H1 (cell line): Measurements from ENCODE around the gene CRADD. TPM values are rescaled to one million over a fixed set of nuclear protein-coding genes. Genes with fewer than 3 reads are reported as not detected.

ENCODE experiments used
- CTCF ChIA-PET: fragments of 300-600 bp; sonication (Branson Sonifier 250); formaldehyde crosslinking; loops from one replicate; lab custom pipeline; 2021; ENCODE audit not compliant: partially characterized antibody; lab: Charles Lee
- POLR2A ChIA-PET: fragments of 300-600 bp; sonication (Branson Sonifier 250); formaldehyde crosslinking; loops from one replicate; lab custom pipeline; 2021; ENCODE audit warnings: inconsistent platforms; ENCODE audit not compliant: partially characterized antibody; lab: Charles Lee
- DNase-seq, 2 experiments: peaks; one replicate each; pipeline versions ENCODE4 v3.0.0 to v3.0.0-alpha.2; 2010 to 2022; ENCODE audit warnings: low spot score in 2 of 2, low read depth in 1 of 2, mixed read lengths in 1 of 2
- FAIRE-seq: peaks from 2 replicates; lab custom pipeline; 2011; peaks lifted over from hg19 to GRCh38; lab: Jason Lieb, UNC
- H2AFZ ChIP-seq: 2 replicates; pipeline ENCODE4 v1.8.1; 2012; ENCODE audit warnings: low read length, inconsistent platforms
- H2AK5ac ChIP-seq: 2 replicates; pipeline ENCODE4 v1.6.1; 2013; ENCODE audit warnings: low read depth, low read length
- H2BK120ac ChIP-seq: replicated peaks from 2 replicates; pipeline ENCODE3; 2013; ENCODE audit warnings: low read depth, low read length, inconsistent platforms
- H2BK12ac ChIP-seq: 2 replicates; pipeline ENCODE4 v1.6.1; 2013; ENCODE audit warnings: low read depth, low read length
- H2BK15ac ChIP-seq: 2 replicates; pipeline ENCODE4 v1.6.1; 2013; ENCODE audit warnings: low read length
- H2BK20ac ChIP-seq: 2 replicates; pipeline ENCODE4 v1.6.1; 2013; ENCODE audit warnings: low read length
- H2BK5ac ChIP-seq: 2 replicates; pipeline ENCODE4 v1.6.1; 2013; ENCODE audit warnings: low read depth, low read length
- H3K14ac ChIP-seq: 2 replicates; pipeline ENCODE4 v1.6.1; 2013; ENCODE audit warnings: inconsistent platforms; ENCODE audit not compliant: insufficient read length
- H3K18ac ChIP-seq: 2 replicates; pipeline ENCODE4 v1.6.1; 2013; ENCODE audit warnings: low read length; ENCODE audit errors: extremely low read depth
- H3K23ac ChIP-seq: 2 replicates; pipeline ENCODE4 v1.6.1; 2013; ENCODE audit warnings: inconsistent platforms; ENCODE audit not compliant: insufficient read length
- H3K23me2 ChIP-seq: 2 replicates; pipeline ENCODE4 v1.6.1; 2013; ENCODE audit warnings: low read depth, low read length
- H3K27ac ChIP-seq: 2 replicates; pipeline ENCODE4 v1.6.1; 2011; ENCODE audit warnings: low read depth, low read length, inconsistent platforms
- H3K27me3 ChIP-seq, 4 experiments: replicated peaks in 1 of 4; 1 replicate in 1 of 4; 2 replicates in 3 of 4; pipeline versions ENCODE4 v1.6.1 to v1.8.1; 2011 to 2013; ENCODE audit warnings: low read length in 3 of 4, mild to moderate bottlenecking in 3 of 4, inconsistent platforms in 2 of 4, mixed read lengths in 2 of 4, moderate library complexity in 1 of 4; ENCODE audit not compliant: control insufficient read depth in 3 of 4, insufficient read depth in 3 of 4; ENCODE audit errors: extremely low read depth in 1 of 4
- H3K36me3 ChIP-seq, 4 experiments: 2 replicates each; pipeline versions ENCODE4 v1.6.1 to v1.8.1; 2011 to 2013; ENCODE audit warnings: mild to moderate bottlenecking in 4 of 4, low read length in 3 of 4, moderate library complexity in 2 of 4, control low read depth in 1 of 4, inconsistent platforms in 1 of 4; ENCODE audit not compliant: insufficient read depth in 4 of 4, control insufficient read depth in 2 of 4
- H3K4ac ChIP-seq: replicated peaks from 2 replicates; pipeline ENCODE3; 2013; ENCODE audit warnings: low read length, low read depth, mixed read lengths, inconsistent platforms; ENCODE audit not compliant: insufficient read length
- H3K4me1 ChIP-seq, 4 experiments: replicated peaks in 1 of 4; 1 replicate in 1 of 4; 2 replicates in 3 of 4; pipeline versions ENCODE4 v1.6.1 to v1.8.1; 2011 to 2013; ENCODE audit warnings: low read length in 3 of 4, inconsistent platforms in 2 of 4, mixed read lengths in 1 of 4; ENCODE audit not compliant: insufficient read depth in 4 of 4, control insufficient read depth in 3 of 4
- H3K4me2 ChIP-seq, 2 experiments: 2 replicates each; pipeline versions ENCODE4 v1.6.1 to v1.8.1; 2011 to 2013; ENCODE audit warnings: low read depth in 2 of 2, low read length in 2 of 2, control low read depth in 1 of 2, inconsistent platforms in 1 of 2, mild to moderate bottlenecking in 1 of 2; ENCODE audit not compliant: insufficient read depth in 1 of 2
- H3K4me3 ChIP-seq, 4 experiments: fragments of 200-600, 300-600 bp in 1 of 4; sonication (generic), shearing (Covaris generic), sonication (Bioruptor Twin) in 1 of 4; 2 replicates each; pipeline versions ENCODE4 v1.5.1 to v1.8.1; 2011 to 2016; ENCODE audit warnings: low read length in 4 of 4, low read depth in 3 of 4, control low read depth in 2 of 4, inconsistent platforms in 2 of 4, mild to moderate bottlenecking in 2 of 4, mixed read lengths in 1 of 4, moderate library complexity in 1 of 4; ENCODE audit not compliant: insufficient read depth in 2 of 4; ENCODE audit errors: extremely low read depth in 1 of 4
- H3K56ac ChIP-seq: replicated peaks from 2 replicates; pipeline ENCODE3; 2013; ENCODE audit warnings: low read depth, mild to moderate bottlenecking, mixed read lengths, low read length, inconsistent platforms; ENCODE audit not compliant: insufficient read length
- H3K79me1 ChIP-seq: 2 replicates; pipeline ENCODE4 v1.6.1; 2013; ENCODE audit warnings: low read depth, low read length, control low read depth
- H3K79me2 ChIP-seq, 2 experiments: 2 replicates each; pipeline versions ENCODE4 v1.6.1 to v1.8.1; 2012 to 2013; ENCODE audit warnings: low read length in 2 of 2, mild to moderate bottlenecking in 2 of 2, inconsistent platforms in 1 of 2; ENCODE audit not compliant: insufficient read depth in 2 of 2, control insufficient read depth in 1 of 2
- H3K9ac ChIP-seq, 4 experiments: replicated peaks in 1 of 4; 1 replicate in 1 of 4; 2 replicates in 3 of 4; pipeline versions ENCODE4 v1.6.1 to v1.8.1; 2011 to 2013; ENCODE audit warnings: low read depth in 3 of 4, low read length in 3 of 4, control low read depth in 2 of 4, mild to moderate bottlenecking in 2 of 4, moderate library complexity in 2 of 4, inconsistent platforms in 1 of 4; ENCODE audit errors: extremely low read depth in 1 of 4
- H3K9me3 ChIP-seq, 2 experiments: 2 replicates each; pipeline versions ENCODE4 v1.6.1 to v1.8.1; 2012 to 2013; ENCODE audit warnings: mild to moderate bottlenecking in 2 of 2, moderate library complexity in 2 of 2, control low read depth in 1 of 2, inconsistent platforms in 1 of 2, low read depth in 1 of 2, low read length in 1 of 2, mixed read lengths in 1 of 2; ENCODE audit not compliant: insufficient read depth in 2 of 2
- H4K20me1 ChIP-seq, 2 experiments: replicated peaks in 1 of 2; 2 replicates each; pipeline versions ENCODE3 to v1.8.1; 2011 to 2013; ENCODE audit warnings: inconsistent platforms in 2 of 2, low read length in 2 of 2, mild to moderate bottlenecking in 1 of 2; ENCODE audit not compliant: insufficient read depth in 2 of 2, control insufficient read depth in 1 of 2
- H4K5ac ChIP-seq: 2 replicates; pipeline ENCODE4 v1.6.1; 2013; ENCODE audit warnings: low read length, low read depth, mixed read lengths, inconsistent platforms; ENCODE audit not compliant: insufficient read length
- H4K8ac ChIP-seq: 2 replicates; pipeline ENCODE4 v1.8.0; 2013; ENCODE audit warnings: mild to moderate bottlenecking, moderate library complexity, low read length, inconsistent platforms; ENCODE audit not compliant: insufficient read depth; ENCODE audit errors: extremely low read depth
- H4K91ac ChIP-seq: replicated peaks from 2 replicates; pipeline ENCODE3; 2013; ENCODE audit warnings: low read length, mixed read lengths, inconsistent platforms; ENCODE audit not compliant: insufficient read length
- EGR1 ChIP-seq: IDR thresholded peaks from 2 replicates; pipeline ENCODE4 v1.6.1; 2011; ENCODE audit warnings: low read depth, low read length, borderline replicate concordance
- EP300 ChIP-seq, 2 experiments: IDR thresholded peaks; 1 replicate in 1 of 2; 2 replicates in 1 of 2; pipeline ENCODE4 v1.6.1; 2011 to 2012; ENCODE audit warnings: low read depth in 2 of 2, low read length in 2 of 2, mild to moderate bottlenecking in 2 of 2, borderline replicate concordance in 1 of 2, inconsistent platforms in 1 of 2, moderate library complexity in 1 of 2
- GABPA ChIP-seq: IDR thresholded peaks from 2 replicates; pipeline ENCODE4 v1.6.1; 2011; ENCODE audit warnings: mild to moderate bottlenecking, low read length, moderate library complexity, borderline replicate concordance; ENCODE audit not compliant: insufficient read depth
- JUND ChIP-seq: IDR thresholded peaks from 2 replicates; pipeline ENCODE4 v1.6.1; 2011; ENCODE audit warnings: mild to moderate bottlenecking, improper control_type of control experiment, low read length
- NRF1 ChIP-seq: IDR thresholded peaks from 2 replicates; pipeline ENCODE4 v1.6.1; 2011; ENCODE audit warnings: mild to moderate bottlenecking, low read depth, low read length, improper control_type of control experiment
- POLR2AphosphoS5 ChIP-seq: IDR thresholded peaks from 2 replicates; pipeline ENCODE4 v1.6.1; 2011; ENCODE audit warnings: low read depth, low read length
- RAD21 ChIP-seq, 2 experiments: IDR thresholded peaks in 1 of 2; conservative IDR thresholded peaks in 1 of 2; 2 replicates each; pipeline ENCODE4 v1.6.1; 2011; ENCODE audit warnings: low read depth in 2 of 2, low read length in 2 of 2, improper control_type of control experiment in 1 of 2, inconsistent platforms in 1 of 2, mild to moderate bottlenecking in 1 of 2, moderate library complexity in 1 of 2
- SIRT6 ChIP-seq: IDR thresholded peaks from one replicate; pipeline ENCODE4 v1.7.1; 2012; ENCODE audit warnings: low read length, inconsistent platforms
- SP1 ChIP-seq: IDR thresholded peaks from 2 replicates; pipeline ENCODE4 v1.6.1; 2011; ENCODE audit warnings: low read depth, low read length
- SP2 ChIP-seq: IDR thresholded peaks from 2 replicates; pipeline ENCODE4 v1.6.1; 2012; ENCODE audit warnings: mild to moderate bottlenecking, low read length, inconsistent platforms
- TEAD4 ChIP-seq: IDR thresholded peaks from 2 replicates; pipeline ENCODE4 v1.6.1; 2012; ENCODE audit warnings: low read depth, low read length, inconsistent platforms, mixed read lengths
- WGBS, 2 experiments: shearing (Covaris generic) in 1 of 2; methylation state at CpG; one replicate each; pipeline versions ENCODE4 v1.1.6 to v1.1.7; 2013 to 2015; ENCODE audit warnings: low lambda C conversion rate in 2 of 2, mixed read lengths in 2 of 2, inconsistent platforms in 1 of 2, low coverage in 1 of 2, missing lambda C conversion rate in 1 of 2; ENCODE audit not compliant: insufficient replicate concordance in 2 of 2, insufficient coverage in 1 of 2, insufficient read length in 1 of 2; ENCODE audit errors: extremely low coverage in 1 of 2, missing lambda C conversion rate in 1 of 2; 5-methylcytosine and 5-hydroxymethylcytosine counted together
- polyA plus RNA-seq, 7 experiments: library from polyadenylated mRNA; depleted of rRNA in 3 of 7; stranded (reverse) in 5 of 7; unstranded in 2 of 7; fragments of >200 nt in 5 of 7; fragments of 200-250 nt in 2 of 7; gene quantifications; 1 replicate in 5 of 7; 2 replicates in 1 of 7; 4 replicates in 1 of 7; pipeline versions ENCODE4 v1.2.1 to v1.2.3, GENCODE V29; 2011 to 2013; ENCODE audit warnings: missing spikeins in 2 of 7, mixed read lengths in 2 of 7
- total RNA-seq: library from RNA; stranded (reverse); fragmentation: NEBNext Ultra II Directional; extraction: Animal tissue kit (Norgen Biotek cat#: 25700); gene quantifications from 2 replicates; pipeline ENCODE4 v1.2.1, GENCODE V29; 2021
- TF ChIP-seq, protein P1 (sequence below): IDR thresholded peaks from 2 replicates; pipeline ENCODE4 v1.6.1; 2011; ENCODE audit warnings: low read depth, mild to moderate bottlenecking, low read length; ENCODE audit not compliant: insufficient read depth

Gene CRADD
- total and polyA plus RNA-seq, 2 of the 8 experiments (the other 6 are each of a cell fraction or from before 2014, with no cell fraction given): 8.1 to 15.4 TPM

DNA sequence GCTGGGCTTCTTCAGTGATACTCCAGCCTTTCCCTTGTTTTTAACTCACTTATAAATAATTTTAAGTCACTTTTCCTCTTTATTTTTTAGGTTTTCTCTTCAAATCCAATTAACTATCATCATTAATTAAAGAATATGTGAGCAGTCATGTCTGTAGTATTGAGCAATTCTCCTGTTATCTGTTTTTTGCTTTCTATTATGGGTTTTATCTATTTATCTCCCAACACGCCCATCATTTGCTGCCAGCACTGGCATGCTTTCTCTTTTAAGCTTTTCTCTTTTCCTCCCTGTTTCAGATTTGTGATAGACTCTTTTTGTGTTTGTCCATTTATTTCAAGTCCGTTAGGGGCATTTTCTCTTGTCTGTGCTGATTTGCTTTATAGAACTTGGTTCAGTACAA, 72.3 kb downstream of the CRADD start:
- no peak overlapping the region for H3K4me3 ChIP-seq
- no peak overlapping the region for H2BK12ac ChIP-seq
- no peaks in the 10 kb centered on the region for H3K79me1 ChIP-seq
- H2BK20ac ChIP-seq: no peak overlapping the region
- H4K91ac ChIP-seq: no peak overlapping the region
- H4K20me1 ChIP-seq: no peaks in the 10 kb centered on the region
- no peak overlapping the region for H3K27ac ChIP-seq
- no peak overlapping the region for H2AFZ ChIP-seq
- ChIA-PET CTCF (interaction anchor here (0.9 to 2.5 kb wide), 5 partner anchors 12 to 326 kb away, joined by 3 to 10 read pairs (median 5); no protein-coding TSS in a partner anchor), POLR2A (no interaction called here)
- H3K4ac ChIP-seq: no peak overlapping the region
- no peaks in the 10 kb centered on the region for H3K79me2 ChIP-seq
- no peak overlapping the region for H4K8ac ChIP-seq
- WGBS, 2 experiments: 88% methylated on average over 2 of the region's 2 CpGs; no CpG with 5 or more reads in 1 of the 2 experiments
- no peak overlapping the region for H3K4me2 ChIP-seq
- H4K5ac ChIP-seq: no peak overlapping the region
- no peak overlapping the region for H3K23ac ChIP-seq
- no peak overlapping the region for H3K56ac ChIP-seq
- no peaks in the 10 kb centered on the region for H3K27me3 ChIP-seq
- H3K36me3 ChIP-seq: peaks cover 0 to 6% (median 2%) of the 10 kb centered on the region in 4 experiments; a peak in 3 of 8 replicates
- H3K14ac ChIP-seq: no peak overlapping the region
- no peak overlapping the region for H2BK5ac ChIP-seq
- H3K23me2 ChIP-seq: no peaks in the 10 kb centered on the region
- H3K4me1 ChIP-seq: no peaks in the 10 kb centered on the region
- DNase-seq (no peak), FAIRE-seq (no peak)
- no peak overlapping the region for H3K18ac ChIP-seq
- H2AK5ac ChIP-seq: no peak overlapping the region
- peaks cover 13 to 17% of the 10 kb centered on the region in 2 experiments for H3K9me3 ChIP-seq
- no peak overlapping the region for H2BK120ac ChIP-seq
- no peak overlapping the region for H3K9ac ChIP-seq
- no peak overlapping the region for H2BK15ac ChIP-seq
- TF ChIP-seq NRF1 (no peak), SIRT6 (no peak), SP1 (no peak), GABPA (no peak), RAD21 (IDR thresholded peaks at IDR 0.05 in 1 of 2, conservative IDR thresholded peaks at IDR 0.05 in 1 of 2; ENCODE audit: low read depth in 2 of 2, low read length in 2 of 2) (no peak), EGR1 (no peak), SP2 (no peak), TEAD4 (no peak), POLR2AphosphoS5 (no peak), JUND (no peak), EP300 (IDR thresholded peaks at IDR 0.05; ENCODE audit: borderline replicate concordance in 1 of 2, low read depth in 2 of 2, low read length in 2 of 2) (no peak)
- TF ChIP-seq, protein P1, sequence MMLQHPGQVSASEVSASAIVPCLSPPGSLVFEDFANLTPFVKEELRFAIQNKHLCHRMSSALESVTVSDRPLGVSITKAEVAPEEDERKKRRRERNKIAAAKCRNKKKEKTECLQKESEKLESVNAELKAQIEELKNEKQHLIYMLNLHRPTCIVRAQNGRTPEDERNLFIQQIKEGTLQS: no peak
